IMR-90 (cell line): Measurements from ENCODE around the gene CACNA2D4.

Experiments
- BHLHE40 ChIP-seq: fragments of 150-350 bp; IDR thresholded peaks from 2 replicates; pipeline ENCODE4 v1.6.1; 2016; ENCODE audit warnings: mild to moderate bottlenecking, low read depth, low read length
- CTCF ChIP-seq: conservative IDR thresholded peaks from 2 replicates; pipeline ENCODE4 v1.5.1; 2012; ENCODE audit warnings: mild to moderate bottlenecking, low read depth, low read length, improper control_type of control experiment
- POLR2A ChIP-seq: IDR thresholded peaks from 2 replicates; pipeline ENCODE4 v1.6.1; 2012; ENCODE audit warnings: mild to moderate bottlenecking, low read depth, low read length

- TF ChIP-seq BHLHE40, result no peak
- TF ChIP-seq CTCF, result no peak
- no peak for TF ChIP-seq POLR2A
These were observed 121.2 kb downstream of the CACNA2D4 start for GRCh38 chr12:1797011-1797901.
